HepG2 (cell line): ENCODE results near the gene HMGN4. TPM values are rescaled to one million over a fixed set of nuclear protein-coding genes. Genes with fewer than 3 reads are reported as not detected.

ENCODE experiments used
- ARNT ChIP-seq: fragments of 450-650 bp; IDR thresholded peaks from 2 replicates; pipeline ENCODE4 v1.6.1; 2017
- CCDC6 ChIP-seq: sonication (generic); formaldehyde crosslinking; IDR thresholded peaks from 2 replicates; pipeline ENCODE4 v1.8.1; 2022; ENCODE audit warnings: mild to moderate bottlenecking, missing genetic modification reagents, moderate library complexity
- DNMT3B ChIP-seq: conservative IDR thresholded peaks from 2 replicates; pipeline ENCODE4 v1.6.1; 2016; ENCODE audit warnings: missing biosample characterization, control low read depth
- DR1 ChIP-seq: sonication (generic); formaldehyde crosslinking; IDR thresholded peaks from 2 replicates; pipeline ENCODE4 v1.8.0; 2021; ENCODE audit warnings: mild to moderate bottlenecking, missing genetic modification reagents, inconsistent platforms
- DRAP1 ChIP-seq: IDR thresholded peaks from 2 replicates; pipeline ENCODE4 v1.6.1; 2016; ENCODE audit warnings: missing genetic modification reagents, missing compliant biosample characterization
- ELF3 ChIP-seq: IDR thresholded peaks from 2 replicates; pipeline ENCODE4 v1.6.1; 2016; ENCODE audit warnings: missing genetic modification reagents, missing compliant biosample characterization
- FOXA3 ChIP-seq: IDR thresholded peaks from 2 replicates; pipeline ENCODE4 v1.6.1; 2016; ENCODE audit warnings: missing genetic modification reagents, missing compliant biosample characterization
- GPN1 ChIP-seq: sonication (generic); formaldehyde crosslinking; IDR thresholded peaks from 2 replicates; pipeline ENCODE4 v1.5.1; 2020; ENCODE audit warnings: missing genetic modification reagents, borderline replicate concordance
- HES4 ChIP-seq: sonication (generic); formaldehyde crosslinking; IDR thresholded peaks from 2 replicates; pipeline ENCODE4 v1.9.0; 2021; ENCODE audit warnings: mild to moderate bottlenecking, missing genetic modification reagents, borderline replicate concordance
- HOMEZ ChIP-seq: IDR thresholded peaks from 2 replicates; pipeline ENCODE4 v1.6.1; 2016; ENCODE audit warnings: low read depth
- KLF6 ChIP-seq: IDR thresholded peaks from 2 replicates; pipeline ENCODE4 v1.8.0; 2016; ENCODE audit warnings: missing biosample characterization, missing genetic modification reagents
- MTERF4 ChIP-seq: sonication (generic); formaldehyde crosslinking; IDR thresholded peaks from 2 replicates; pipeline ENCODE4 v1.8.0; 2023; ENCODE audit warnings: mild to moderate bottlenecking, missing genetic modification reagents
- NCOA5 ChIP-seq: sonication (generic); formaldehyde crosslinking; IDR thresholded peaks from 2 replicates; pipeline ENCODE4 v1.4.0; 2020; ENCODE audit warnings: missing genetic modification reagents
- RXRA ChIP-seq: sonication (generic); formaldehyde crosslinking; IDR thresholded peaks from 2 replicates; pipeline ENCODE4 v1.5.1; 2020; ENCODE audit warnings: missing genetic modification reagents
- RXRB ChIP-seq: IDR thresholded peaks from 2 replicates; pipeline ENCODE4 v1.6.1; 2016; ENCODE audit warnings: borderline replicate concordance, missing genetic modification reagents, missing compliant biosample characterization
- YEATS4 ChIP-seq: sonication (generic); formaldehyde crosslinking; IDR thresholded peaks from 2 replicates; pipeline ENCODE4 v1.4.0; 2020; ENCODE audit warnings: missing genetic modification reagents, borderline replicate concordance
- ZBTB39 ChIP-seq: sonication (generic); formaldehyde crosslinking; IDR thresholded peaks from 2 replicates; pipeline ENCODE4 v1.5.0; 2020; ENCODE audit warnings: missing genetic modification reagents
- ZBTB44 ChIP-seq: sonication (generic); formaldehyde crosslinking; IDR thresholded peaks from 2 replicates; pipeline ENCODE4 v1.4.0; 2020; ENCODE audit warnings: missing genetic modification reagents
- ZFP1 ChIP-seq: IDR thresholded peaks from 2 replicates; pipeline ENCODE4 v1.6.1; 2016
- ZMYM4 ChIP-seq: sonication (generic); formaldehyde crosslinking; IDR thresholded peaks from 2 replicates; pipeline ENCODE4 v1.8.1; 2023; ENCODE audit warnings: mild to moderate bottlenecking, missing genetic modification reagents
- ZNF317 ChIP-seq: sonication (generic); formaldehyde crosslinking; IDR thresholded peaks from 2 replicates; pipeline ENCODE4 v1.5.0; 2020; ENCODE audit warnings: mild to moderate bottlenecking, missing genetic modification reagents
- ZNF557 ChIP-seq: sonication (generic); formaldehyde crosslinking; IDR thresholded peaks from 2 replicates; pipeline ENCODE4 v1.4.0; 2020; ENCODE audit warnings: missing genetic modification reagents
- ZNF747 ChIP-seq: sonication (generic); formaldehyde crosslinking; IDR thresholded peaks from 2 replicates; pipeline ENCODE4 v1.8.1; 2023; ENCODE audit warnings: missing genetic modification reagents, mild to moderate bottlenecking, borderline replicate concordance
- ZNF788 ChIP-seq: sonication (generic); formaldehyde crosslinking; IDR thresholded peaks from 2 replicates; pipeline ENCODE4 v1.5.0; 2020; ENCODE audit warnings: mild to moderate bottlenecking, missing genetic modification reagents, borderline replicate concordance
- ZSCAN9 ChIP-seq: IDR thresholded peaks from 2 replicates; pipeline ENCODE4 v1.6.1; 2016; ENCODE audit warnings: borderline replicate concordance
- polyA plus RNA-seq, 8 experiments: library from polyadenylated mRNA; depleted of rRNA in 3 of 8; stranded (reverse) in 7 of 8; unstranded in 1 of 8; fragments of >200 nt; fragmentation: Illumina TruSeq in 4 of 8; extraction: Trizol in 4 of 8; gene quantifications; 2 replicates each; pipeline versions ENCODE4 v1.2.1 to v1.2.3, GENCODE V29; 2011 to 2016; ENCODE audit warnings: low read depth in 4 of 8, missing spikeins in 1 of 8, mixed read lengths in 1 of 8; ENCODE audit not compliant: insufficient read depth in 1 of 8
- total RNA-seq, 5 experiments: library from RNA; depleted of rRNA; stranded (reverse); fragments of >200 nt; fragmentation: Illumina TruSeq; extraction: Trizol; gene quantifications; 2 replicates each; pipeline ENCODE4 v1.2.3, GENCODE V29; 2016; ENCODE audit warnings: low read depth in 1 of 5

HMGN4 gene
- total and polyA plus RNA-seq, 2 of the 13 experiments (the other 11 are each of a cell fraction or from before 2014, with no cell fraction given), result 39.9 to 52.1 TPM

- no peak for TF ChIP-seq YEATS4 (CRISPR knock-in tag)
- TF ChIP-seq ZNF317 (CRISPR knock-in tag), result peak; percentile 84
- TF ChIP-seq HES4, result peak; percentile 62; the same call in 1 of the 2 replicates
- peak; percentile 81 for TF ChIP-seq RXRB (CRISPR knock-in tag)
- TF ChIP-seq HOMEZ, result peak; percentile 19; the same call in 1 of the 2 replicates
- TF ChIP-seq ZMYM4 (CRISPR knock-in tag), result peak; percentile 82
- TF ChIP-seq ZBTB39, result peak; percentile 59; the same call in 1 of the 2 replicates
- TF ChIP-seq NCOA5 (CRISPR knock-in tag), result no peak
- peak; percentile 80; the same call in 1 of the 2 replicates for TF ChIP-seq ZNF788
- no peak for TF ChIP-seq GPN1 (CRISPR knock-in tag)
- TF ChIP-seq ZFP1 (CRISPR knock-in tag), result peak; percentile 81; the same call in 1 of the 2 replicates
- peak; percentile 91 for TF ChIP-seq FOXA3 (CRISPR knock-in tag)
- TF ChIP-seq ARNT, result no peak
- TF ChIP-seq ZBTB44 (CRISPR knock-in tag), result 0 out of 2 replicates have a peak, but pooled peaks have one; percentile 83
- TF ChIP-seq DRAP1 (CRISPR knock-in tag), result peak; percentile 78
- TF ChIP-seq ELF3 (CRISPR knock-in tag), result peak; percentile 80
- TF ChIP-seq CCDC6, result no peak
- TF ChIP-seq ZSCAN9 (CRISPR knock-in tag), result peak; percentile 93
- TF ChIP-seq MTERF4 (CRISPR knock-in tag), result peak; percentile 79; the same call in 1 of the 2 replicates
- TF ChIP-seq RXRA, result peak; percentile 42; the same call in 1 of the 2 replicates
- TF ChIP-seq DR1, result no peak
- TF ChIP-seq KLF6 (CRISPR knock-in tag), result peak; percentile 83; the same call in 1 of the 2 replicates
- TF ChIP-seq DNMT3B (CRISPR knock-in tag), result peak; percentile 98
- TF ChIP-seq ZNF557 (CRISPR knock-in tag), result peak; percentile 62; the same call in 1 of the 2 replicates
- TF ChIP-seq ZNF747, result peak; percentile 31; the same call in 1 of the 2 replicates
Measured at GRCh38 chr6:26532699-26533531, 5.3 kb upstream of the HMGN4 start (continued).
